Suppressor macrophage treated with lipopolysaccharide for 4 hours (primary cell): Measurements from ENCODE around the gene IDH1.
"Not testable (repeated sequence)": the region's sequence is repeated elsewhere in the genome, so short reads cannot be mapped to it uniquely, and the experiment has no call there.

Experiments
- DNase-seq: peaks from one replicate; pipeline ENCODE4 v3.0.0-alpha.2; 2020

IDH1 gene

GRCh38 chr2:208254871-208255556 lies at the start of gene IDH1:
TSS of gene IDH1 (minus strand) at chr2:208255071. CDS start at chr2:208251551, 3,520 bp downstream.
- DNase-seq, result peak; percentile 97

- no peak for DNase-seq
Observed at GRCh38 chr2:208304157-208304556, 49.3 kb upstream of the IDH1 start.

- DNase-seq, result no peak
Observed at GRCh38 chr2:208300847-208301618, 46.2 kb upstream of the IDH1 start.

- no peak for DNase-seq
Observed at GRCh38 chr2:208297961-208298360, 43.1 kb upstream of the IDH1 start.

GRCh38 chr2:208296610-208297009 lies 41.7 kb upstream of the IDH1 start:
- no peak for DNase-seq

- no peak for DNase-seq
Observed at GRCh38 chr2:208295834-208296233, 41.0 kb upstream of the IDH1 start.

GRCh38 chr2:208294482-208295024 lies 39.7 kb upstream of the IDH1 start:
- peak; percentile 53 for DNase-seq

GRCh38 chr2:208285853-208286252 lies 31.0 kb upstream of the IDH1 start:
- DNase-seq, result peak; percentile 19

GRCh38 chr2:208280933-208281332 lies 26.1 kb upstream of the IDH1 start:
- DNase-seq, result no peak

GRCh38 chr2:208280234-208280633 lies 25.4 kb upstream of the IDH1 start:
- DNase-seq, result no peak

GRCh38 chr2:208279236-208279635 lies 24.4 kb upstream of the IDH1 start:
- no peak for DNase-seq

- DNase-seq, result no peak
Observed at GRCh38 chr2:208278549-208278948, 23.7 kb upstream of the IDH1 start.

- DNase-seq, result no peak
Observed at GRCh38 chr2:208274748-208275147, 19.9 kb upstream of the IDH1 start.

- DNase-seq, result no peak
Observed at GRCh38 chr2:208269091-208269490, 14.2 kb upstream of the IDH1 start.

- peak; percentile 19 for DNase-seq
Observed at GRCh38 chr2:208268156-208268952, 13.5 kb upstream of the IDH1 start.

- not testable (repeated sequence) for DNase-seq
Observed at GRCh38 chr2:208267526-208267925, 12.7 kb upstream of the IDH1 start.

- peak; percentile 26 for DNase-seq
Observed at GRCh38 chr2:208266936-208267335, 12.1 kb upstream of the IDH1 start.

GRCh38 chr2:208266553-208266893 lies 11.7 kb upstream of the IDH1 start:
- DNase-seq, result no peak

GRCh38 chr2:208265801-208266552 lies 11.1 kb upstream of the IDH1 start, which contains the start of gene PIKFYVE:
TSS of gene PIKFYVE (plus strand) at chr2:208266255. CDS start at chr2:208271520, 5,265 bp downstream.
- peak; percentile 98 for DNase-seq

GRCh38 chr2:208265371-208265800 lies 10.5 kb upstream of the IDH1 start:
- peak; percentile 36 for DNase-seq

GRCh38 chr2:208256849-208257813 lies 2.3 kb upstream of the IDH1 start:
- DNase-seq, result not testable (repeated sequence)
